OCI-LY7 (cell line): ENCODE results near the gene ZDHHC14. TPM values are rescaled to one million over a fixed set of nuclear protein-coding genes. Genes with fewer than 3 reads are reported as not detected.

Experiments used
- BruUV-seq: library from RNA; stranded (reverse); fragments of 400-500 nt; replicated peaks from 2 replicates; lab custom pipeline; 2021; lab: Mats Ljungman, UMichigan
- CTCF ChIA-PET: fragments of 300-600 bp; sonication (Branson Sonifier 250); formaldehyde crosslinking; loops from one replicate; lab custom pipeline; 2022; ENCODE audit warnings: antibody characterized with exemption; ENCODE audit not compliant: unreplicated experiment; lab: Charles Lee
- POLR2A ChIA-PET: fragments of 300-600 bp; sonication (Branson Sonifier 250); formaldehyde crosslinking; loops from one replicate; lab custom pipeline; 2022; ENCODE audit warnings: antibody characterized with exemption; lab: Charles Lee
- DNase-seq: peaks from one replicate; pipeline ENCODE4 v3.0.0-alpha.2; 2015; ENCODE audit warnings: low spot score
- H2AFZ ChIP-seq: fragments of 200-600 bp; sonication (generic), shearing (Covaris generic); 2 replicates; pipeline ENCODE4 v1.6.1; 2014; ENCODE audit warnings: mild to moderate bottlenecking, antibody characterized with exemption, low read length, moderate library complexity
- H3K27ac ChIP-seq: fragments of 200-600 bp; sonication (generic); 2 replicates; pipeline ENCODE4 v1.5.1; 2014; ENCODE audit warnings: mixed run types, low read depth, mild to moderate bottlenecking, moderate library complexity, low read length, inconsistent platforms; ENCODE audit not compliant: poor library complexity, severe bottlenecking
- H3K36me3 ChIP-seq: fragments of 200-600 bp; sonication (generic); 2 replicates; pipeline ENCODE4 v1.6.1; 2014; ENCODE audit warnings: mild to moderate bottlenecking, antibody characterized with exemption, low read length, moderate library complexity, mixed read lengths; ENCODE audit not compliant: insufficient read depth
- H3K4me1 ChIP-seq: fragments of 200-600 bp; sonication (generic); 2 replicates; pipeline ENCODE4 v1.5.1; 2014; ENCODE audit warnings: mild to moderate bottlenecking, low read length; ENCODE audit not compliant: insufficient read depth, poor library complexity, severe bottlenecking
- H3K4me2 ChIP-seq: fragments of 200-600 bp; sonication (generic); 2 replicates; pipeline ENCODE4 v1.6.1; 2014; ENCODE audit warnings: mild to moderate bottlenecking, low read length
- H3K4me3 ChIP-seq: fragments of 200-600 bp; sonication (generic); 2 replicates; pipeline ENCODE4 v1.5.1; 2014; ENCODE audit warnings: mild to moderate bottlenecking, low read depth, low read length; ENCODE audit not compliant: poor library complexity, severe bottlenecking
- H3K79me2 ChIP-seq: fragments of 200-600 bp; sonication (generic); 2 replicates; pipeline ENCODE4 v1.6.1; 2016; ENCODE audit warnings: low read depth, mild to moderate bottlenecking, low read length, moderate library complexity, mixed read lengths; ENCODE audit not compliant: insufficient read depth
- H3K9me2 ChIP-seq: fragments of 200-600 bp; sonication (generic); 2 replicates; pipeline ENCODE4 v1.6.1; 2016; ENCODE audit warnings: mild to moderate bottlenecking, low read length, mixed read lengths; ENCODE audit not compliant: insufficient read depth
- H3K9me3 ChIP-seq: fragments of 200-600 bp; sonication (generic); 2 replicates; pipeline ENCODE4 v1.6.1; 2014; ENCODE audit warnings: mild to moderate bottlenecking, mixed run types, low read length, mixed read lengths
- H4K20me1 ChIP-seq: fragments of 200-600 bp; sonication (generic); 2 replicates; pipeline ENCODE4 v1.6.1; 2014; ENCODE audit warnings: mild to moderate bottlenecking, antibody characterized with exemption, low read length, moderate library complexity, mixed read lengths; ENCODE audit not compliant: insufficient read depth
- EZH2phosphoT487 ChIP-seq: fragments of 200-600 bp; sonication (generic); IDR thresholded peaks from 2 replicates; pipeline ENCODE4 v1.6.1; 2018; ENCODE audit warnings: low read depth, borderline replicate concordance, mild to moderate bottlenecking, mixed run types, antibody characterized with exemption, low read length, moderate library complexity, mixed read lengths
- intact Hi-C: fragments of 100-400 bp; cut with micrococcal nuclease; formaldehyde crosslinking; loops from one replicate; pipeline ENCODE4 v1.10.0; 2022; ENCODE audit not compliant: unreplicated experiment
- total RNA-seq, 2 experiments: library from RNA; depleted of rRNA in 1 of 2; stranded (reverse); fragments of >200 nt in 1 of 2; shearing (Covaris generic) in 1 of 2; gene quantifications; 2 replicates each; pipeline ENCODE4 v1.2.3, GENCODE V29; 2014 to 2022
- TF ChIP-seq, protein P1 (sequence below): fragments of 200-600 bp; sonication (generic); conservative IDR thresholded peaks from 2 replicates; pipeline ENCODE4 v1.5.1; 2014; ENCODE audit warnings: mild to moderate bottlenecking, antibody characterized with exemption, low read length, moderate library complexity, mixed read lengths

The ZDHHC14 gene
- total RNA-seq, 2 experiments from 2014 or later: 0.69 to 3.0 TPM

DNA sequence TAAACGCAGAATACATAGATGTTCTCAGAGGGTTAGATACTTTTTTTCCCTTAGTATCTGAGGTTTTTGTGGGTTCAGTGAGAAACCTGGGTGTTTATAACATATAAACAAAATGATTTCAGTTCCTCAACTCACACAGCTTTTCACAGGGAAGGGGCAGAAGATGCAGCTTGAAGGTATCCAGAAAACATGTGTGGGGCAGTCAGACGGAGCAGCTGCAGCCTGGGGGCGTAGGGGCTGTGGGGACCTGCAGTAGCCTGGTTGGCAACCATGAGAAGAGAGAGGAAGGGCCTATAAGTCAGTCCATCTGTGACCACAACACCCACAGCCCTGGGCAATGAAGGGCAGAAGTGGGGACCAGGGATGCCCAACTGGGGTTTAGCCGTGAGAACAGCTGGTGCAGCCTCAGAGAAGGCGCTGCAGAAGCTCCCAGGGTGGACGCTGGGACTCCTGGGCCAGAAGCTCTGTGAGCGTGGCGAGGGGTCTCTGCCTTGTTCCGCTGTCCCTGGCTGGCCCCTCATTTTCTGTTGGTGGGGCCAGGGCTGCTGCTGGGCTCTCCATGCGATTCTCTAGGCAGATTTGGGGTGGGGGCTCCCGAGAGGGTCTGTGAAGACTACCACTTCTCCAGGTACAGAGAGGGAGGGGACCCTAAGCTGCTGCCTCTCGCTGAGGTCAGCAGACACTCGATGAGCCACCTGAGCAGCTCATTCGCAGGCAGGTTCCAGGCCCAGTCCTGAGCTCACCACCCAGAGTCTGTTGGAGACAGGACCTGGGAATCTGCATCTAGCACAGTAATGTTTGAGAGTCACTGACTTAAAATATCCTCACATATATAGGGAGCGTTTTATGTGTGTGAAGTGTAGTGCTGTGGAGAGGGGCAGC lies 181.2 kb downstream of the ZDHHC14 start:
- BruUV-seq: no TSS peak
- Histone ChIP-seq H3K4me1 (peaks cover 95% of the 10 kb centered on the region), H3K4me2 (peak overlapping the region; percentile 57), H2AFZ (peak overlapping the region; percentile 35; the same call in 1 of the 2 replicates), H3K79me2 (no peaks in the 10 kb centered on the region), H3K27ac (peak overlapping the region; percentile 85), H3K4me3 (peak overlapping the region; percentile 3), H4K20me1 (no peaks in the 10 kb centered on the region), H3K9me2 (no peaks in the 10 kb centered on the region), H3K36me3 (no peaks in the 10 kb centered on the region), H3K9me3 (no peaks in the 10 kb centered on the region)
- peak; percentile 69 for DNase-seq
- POLR2A ChIA-PET: interaction anchor here (1.6 to 2.8 kb wide), 2 partner anchors 9 to 183 kb away, joined by 5 to 29 read pairs; no protein-coding TSS in a partner anchor
- CTCF ChIA-PET: no interaction called here
- intact Hi-C loops: loop anchor here (1.0 to 10.0 kb wide), 6 partner anchors 9 to 337 kb away; partner anchors contain the start of gene TMEM242
- no peak for TF ChIP-seq EZH2phosphoT487
- TF ChIP-seq, protein P1, sequence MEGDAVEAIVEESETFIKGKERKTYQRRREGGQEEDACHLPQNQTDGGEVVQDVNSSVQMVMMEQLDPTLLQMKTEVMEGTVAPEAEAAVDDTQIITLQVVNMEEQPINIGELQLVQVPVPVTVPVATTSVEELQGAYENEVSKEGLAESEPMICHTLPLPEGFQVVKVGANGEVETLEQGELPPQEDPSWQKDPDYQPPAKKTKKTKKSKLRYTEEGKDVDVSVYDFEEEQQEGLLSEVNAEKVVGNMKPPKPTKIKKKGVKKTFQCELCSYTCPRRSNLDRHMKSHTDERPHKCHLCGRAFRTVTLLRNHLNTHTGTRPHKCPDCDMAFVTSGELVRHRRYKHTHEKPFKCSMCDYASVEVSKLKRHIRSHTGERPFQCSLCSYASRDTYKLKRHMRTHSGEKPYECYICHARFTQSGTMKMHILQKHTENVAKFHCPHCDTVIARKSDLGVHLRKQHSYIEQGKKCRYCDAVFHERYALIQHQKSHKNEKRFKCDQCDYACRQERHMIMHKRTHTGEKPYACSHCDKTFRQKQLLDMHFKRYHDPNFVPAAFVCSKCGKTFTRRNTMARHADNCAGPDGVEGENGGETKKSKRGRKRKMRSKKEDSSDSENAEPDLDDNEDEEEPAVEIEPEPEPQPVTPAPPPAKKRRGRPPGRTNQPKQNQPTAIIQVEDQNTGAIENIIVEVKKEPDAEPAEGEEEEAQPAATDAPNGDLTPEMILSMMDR: no peak

- Histone ChIP-seq H3K4me1 (peaks cover 91% of the 10 kb centered on the region), H4K20me1 (no peaks in the 10 kb centered on the region), H3K4me2 (no peak overlapping the region), H3K4me3 (no peak overlapping the region), H3K27ac (peak overlapping the region; percentile 85), H3K9me2 (no peaks in the 10 kb centered on the region), H3K79me2 (no peaks in the 10 kb centered on the region), H3K36me3 (no peaks in the 10 kb centered on the region), H2AFZ (no peak overlapping the region; the same call in 1 of the 2 replicates), H3K9me3 (no peaks in the 10 kb centered on the region)
- ChIA-PET CTCF (interaction anchor here (0.5 to 0.6 kb wide), 2 partner anchors 116 to 534 kb away, joined by 3 to 4 read pairs; no protein-coding TSS in a partner anchor), POLR2A (interaction anchor here (0.5 to 2.8 kb wide), 2 partner anchors 8 to 29 kb away, joined by 3 to 29 read pairs; no protein-coding TSS in a partner anchor)
- TF ChIP-seq, protein P1: no peak
- TF ChIP-seq EZH2phosphoT487: no peak
- intact Hi-C loops: loop anchor here (5.0 to 10.0 kb wide), 4 partner anchors 34 to 338 kb away; partner anchors contain the start of gene TMEM242
- BruUV-seq: no TSS peak
- no peak for DNase-seq
Observed at GRCh38 chr6:157562997-157563396, 182.0 kb downstream of the ZDHHC14 start.
